ENCODE results near the gene WIPF3.

WIPF3 gene

DNA sequence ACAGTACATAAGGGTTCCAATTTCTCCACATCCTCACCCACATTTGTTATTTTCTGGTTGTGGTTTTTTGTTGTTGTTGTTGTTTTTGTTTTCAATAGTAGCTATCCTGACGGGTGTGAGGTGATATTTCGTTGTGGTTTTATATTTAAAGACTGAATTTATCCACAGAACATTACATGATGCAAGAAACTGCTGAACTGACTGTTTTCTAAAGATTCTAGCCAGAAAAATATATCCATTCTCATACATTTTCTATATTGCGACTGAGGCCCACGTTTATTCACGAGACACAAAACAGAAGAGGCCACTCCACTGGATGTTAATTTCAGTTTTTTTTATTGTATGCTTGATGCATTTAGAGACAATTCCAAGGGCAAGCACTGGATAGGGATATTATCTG, 113.5 kb downstream of the WIPF3 start:
- no peak for DNase-seq

DNA sequence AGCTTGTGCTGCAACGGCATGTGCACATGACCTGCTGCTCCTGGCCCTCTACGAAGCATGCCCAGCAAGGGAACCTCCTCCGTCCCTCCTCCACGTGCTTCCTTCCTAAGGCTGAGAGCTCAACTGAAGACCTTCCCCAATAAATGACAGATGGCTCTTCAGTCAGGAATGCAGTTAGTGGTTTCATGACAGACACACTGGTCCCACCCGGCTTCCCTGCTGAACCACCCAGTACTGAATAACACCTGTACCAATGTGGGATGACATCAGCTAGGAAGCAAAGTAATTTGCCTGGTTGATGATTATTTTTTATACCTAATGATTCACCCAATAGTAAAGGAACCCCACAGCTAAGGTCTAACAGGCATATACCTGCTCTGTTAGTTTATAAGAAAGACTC, 114.2 kb downstream of the WIPF3 start:
- no peak for DNase-seq

DNA sequence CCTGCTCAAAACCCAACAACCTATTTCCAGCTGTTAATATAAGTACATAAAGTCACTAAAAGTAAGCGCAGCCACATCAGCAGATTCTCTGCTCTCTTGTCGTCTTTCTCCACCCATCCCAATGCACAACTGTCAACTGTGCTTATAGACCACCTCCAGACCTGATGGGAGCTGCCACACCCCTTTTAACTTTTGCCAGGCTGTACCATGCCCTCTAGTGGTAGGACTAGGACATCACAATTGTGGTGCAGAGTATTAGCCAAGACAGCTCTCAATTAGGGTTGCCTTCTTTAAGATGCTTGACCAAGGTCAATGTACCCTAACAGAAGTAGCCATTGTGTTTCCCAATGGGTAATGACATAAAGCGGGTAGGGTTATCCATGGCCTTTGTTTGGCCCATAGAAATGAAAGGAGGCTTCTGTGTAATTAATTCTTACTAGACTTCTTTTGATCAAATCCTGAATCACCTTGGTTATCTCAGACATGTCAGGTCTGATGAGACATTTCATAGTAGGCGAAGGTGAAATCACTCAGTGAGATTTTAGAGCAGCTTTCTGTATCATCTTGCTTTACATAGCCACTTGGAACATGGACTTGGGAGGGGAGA, 115.2 kb downstream of the WIPF3 start:
- DNase-seq, result peak; percentile 66

DNA sequence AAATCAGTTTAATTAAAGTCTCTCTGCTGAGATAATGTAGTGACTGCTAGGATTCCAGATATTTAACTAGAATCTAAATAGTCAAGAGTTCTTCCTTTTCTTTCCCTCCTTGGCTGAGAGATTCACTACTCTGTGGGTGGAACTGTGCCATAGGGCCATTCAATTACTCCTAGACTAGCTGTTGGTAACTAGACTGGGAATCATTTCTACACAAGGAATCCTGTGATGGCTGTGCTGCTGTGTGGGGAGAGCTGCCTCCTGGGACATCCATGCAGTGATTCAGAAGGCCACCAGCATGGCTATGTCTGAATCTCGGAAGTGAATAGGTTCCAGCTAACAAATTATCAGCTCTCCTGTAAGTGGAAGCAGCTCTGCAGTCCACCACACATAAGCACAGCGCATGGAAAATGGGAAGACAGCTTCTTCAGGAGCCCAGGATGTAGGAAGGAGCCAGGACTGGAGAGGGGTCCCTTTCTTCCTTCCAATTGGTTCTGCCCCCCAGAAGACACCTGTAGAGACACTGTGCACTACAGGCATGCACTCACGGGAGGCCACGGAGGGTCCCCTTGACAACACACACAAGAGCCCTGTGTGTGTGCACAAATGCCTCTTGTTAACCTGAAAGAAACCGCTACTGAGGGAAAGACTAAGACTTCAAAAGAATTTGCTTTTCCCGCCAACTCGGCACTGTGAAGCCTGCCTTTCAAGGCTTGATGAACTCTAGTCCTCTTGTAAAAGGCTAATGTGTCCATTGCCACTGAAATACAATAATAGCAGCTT, 116.8 kb downstream of the WIPF3 start:
- no peak for DNase-seq

DNA sequence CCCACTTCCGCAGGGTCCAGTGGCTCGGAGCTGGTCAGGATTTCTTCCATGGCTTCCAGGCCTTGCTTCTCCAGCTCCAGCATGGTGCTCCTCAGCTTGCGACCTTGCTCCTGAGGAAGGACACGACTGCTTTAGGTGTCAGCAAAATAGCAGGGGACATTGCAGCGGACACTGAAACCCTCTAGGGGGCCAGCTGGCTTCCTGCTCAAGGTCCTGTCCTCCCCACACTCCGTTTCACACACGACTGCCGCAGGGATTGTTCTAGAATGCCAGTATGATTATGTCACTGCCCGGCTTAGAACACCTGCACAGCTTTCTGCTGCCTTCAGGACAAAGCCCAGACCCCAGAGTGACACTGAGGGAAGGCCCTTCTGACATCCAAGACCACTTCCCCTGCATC, 117.7 kb downstream of the WIPF3 start:
- DNase-seq, result no peak

DNA sequence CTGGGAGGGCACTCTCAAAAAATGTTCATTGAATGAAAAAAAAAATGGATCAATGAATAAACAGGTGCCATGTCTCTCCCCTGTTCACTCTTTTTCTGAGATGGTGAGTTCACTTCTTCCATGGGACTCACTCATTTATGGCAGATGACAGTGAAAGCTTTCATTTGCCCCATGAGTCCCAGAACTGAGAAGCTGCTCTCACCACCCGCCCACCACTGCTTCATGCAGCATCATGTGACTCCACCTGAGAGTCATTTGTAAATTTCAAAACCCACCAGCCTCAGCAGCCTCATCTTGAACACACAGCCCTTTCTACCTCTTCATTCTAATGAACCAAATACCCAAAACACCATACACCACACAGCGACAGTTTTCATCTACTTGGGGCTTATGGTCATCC, 118.4 kb downstream of the WIPF3 start:
- DNase-seq, result no peak

DNA sequence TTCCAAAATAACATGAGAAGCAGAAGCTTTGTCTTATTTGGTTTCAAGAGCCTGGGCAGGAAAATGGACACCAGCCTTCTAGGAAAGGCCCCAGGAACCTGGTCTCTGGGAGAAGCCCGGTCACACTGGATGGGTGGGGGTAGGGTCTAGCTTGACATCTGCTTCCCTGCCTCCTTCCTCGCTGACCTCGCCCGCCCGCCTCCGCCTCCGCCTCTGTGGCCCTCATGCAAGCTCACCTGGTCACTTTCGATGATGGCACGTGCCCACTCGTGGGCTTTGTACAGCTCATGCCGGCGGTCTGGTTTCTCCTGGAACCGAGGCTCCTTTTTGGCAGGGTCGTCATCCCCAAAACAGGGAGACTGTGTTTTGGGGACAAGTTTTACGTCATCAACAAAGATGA, 119.9 kb downstream of the WIPF3 start:
- no peak for DNase-seq

DNA sequence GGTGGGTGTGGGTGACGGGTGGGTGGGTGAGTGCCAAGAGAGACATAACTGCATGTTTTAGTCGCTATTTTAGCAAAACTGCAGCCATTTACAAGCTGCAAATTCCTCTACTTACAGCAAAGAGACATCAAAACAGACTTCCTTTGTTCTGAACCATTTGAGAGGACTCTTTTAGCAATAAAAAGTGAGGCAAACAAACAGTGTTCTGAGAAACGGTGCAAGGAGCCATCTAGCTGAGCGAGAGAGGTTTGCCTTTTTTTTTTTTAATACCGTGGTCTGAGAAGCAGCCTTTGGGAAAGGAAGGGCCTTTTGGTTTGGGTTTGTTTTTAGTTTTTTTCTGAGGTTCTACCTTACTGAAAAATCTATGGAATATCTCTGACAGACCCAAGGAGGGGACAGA, 120.4 kb downstream of the WIPF3 start:
- no peak for DNase-seq

DNA sequence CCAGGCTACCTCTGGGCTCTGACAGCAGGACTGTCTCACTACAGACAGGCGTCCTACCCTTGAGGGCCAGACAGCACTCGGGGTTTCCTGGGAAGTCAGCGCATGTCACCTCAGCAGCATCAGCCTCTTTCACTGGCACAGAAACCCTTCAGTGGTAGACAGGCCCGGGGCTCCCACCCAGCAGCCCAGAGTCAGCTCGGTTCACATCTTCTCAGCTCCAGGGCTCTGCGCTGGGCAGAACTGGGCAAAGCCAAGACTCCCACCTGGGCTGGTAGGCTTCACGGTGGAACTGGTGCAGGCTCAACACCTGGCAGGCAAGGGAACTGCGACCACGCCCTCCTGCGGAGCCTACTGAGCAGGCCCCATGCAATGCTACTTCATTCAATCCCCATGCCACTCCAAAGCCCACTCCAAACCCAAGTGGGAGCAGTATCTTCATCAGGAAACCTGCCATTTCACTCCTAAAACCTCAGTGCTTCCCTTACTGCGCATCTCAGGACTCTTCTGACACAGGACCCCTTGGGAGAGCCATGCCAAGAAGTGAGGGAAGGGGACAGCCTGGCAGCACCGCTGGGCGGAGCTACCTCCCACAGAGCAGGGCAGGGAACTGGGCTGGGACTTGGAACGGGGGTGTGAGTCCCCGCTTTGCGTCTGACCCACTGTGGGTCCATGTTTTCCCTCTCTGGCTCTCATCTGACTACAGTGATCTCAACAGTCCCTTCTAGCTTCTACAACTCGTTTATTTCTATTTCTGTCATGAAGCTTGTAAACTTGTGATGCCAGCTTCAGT, 122.9 kb downstream of the WIPF3 start:
- DNase-seq, result no peak

DNA sequence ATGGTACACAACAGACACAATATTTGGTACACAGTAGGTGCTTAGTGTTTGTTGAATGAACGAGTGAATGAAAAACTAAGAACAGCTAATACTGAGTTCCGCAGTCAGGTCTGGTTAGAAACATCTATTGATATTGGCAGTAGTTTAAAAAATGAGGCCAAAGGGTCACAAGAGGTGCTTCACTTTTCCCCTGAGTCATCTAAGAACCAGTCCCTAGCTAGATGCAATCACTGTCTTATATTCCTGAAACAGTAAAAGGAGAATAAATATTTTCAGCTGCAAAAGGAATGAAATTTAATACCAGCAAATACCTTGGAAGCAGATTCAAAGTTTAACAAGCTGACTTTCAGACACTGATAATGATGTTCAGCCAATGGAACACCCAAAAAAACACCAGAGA, 128.8 kb downstream of the WIPF3 start:
- DNase-seq, result no peak

DNA sequence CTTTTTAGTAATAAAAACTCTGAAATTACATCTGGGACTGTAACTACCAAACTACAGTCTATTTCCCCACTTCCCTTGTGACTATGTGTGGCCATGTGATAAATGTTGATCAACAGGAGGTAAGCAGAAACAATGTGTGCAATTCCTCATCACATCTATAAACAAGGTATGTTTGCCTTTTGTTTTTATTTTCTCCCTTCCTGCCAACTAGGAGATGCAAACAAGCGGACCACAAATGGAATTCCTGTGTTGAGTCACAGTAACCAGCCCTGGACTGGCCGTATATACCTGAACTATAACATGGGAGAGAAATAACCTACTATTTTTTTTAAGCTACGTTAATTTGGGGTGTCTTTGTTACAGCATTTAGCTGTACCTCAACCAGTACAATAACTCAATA, 130.8 kb downstream of the WIPF3 start:
- no peak for DNase-seq

DNA sequence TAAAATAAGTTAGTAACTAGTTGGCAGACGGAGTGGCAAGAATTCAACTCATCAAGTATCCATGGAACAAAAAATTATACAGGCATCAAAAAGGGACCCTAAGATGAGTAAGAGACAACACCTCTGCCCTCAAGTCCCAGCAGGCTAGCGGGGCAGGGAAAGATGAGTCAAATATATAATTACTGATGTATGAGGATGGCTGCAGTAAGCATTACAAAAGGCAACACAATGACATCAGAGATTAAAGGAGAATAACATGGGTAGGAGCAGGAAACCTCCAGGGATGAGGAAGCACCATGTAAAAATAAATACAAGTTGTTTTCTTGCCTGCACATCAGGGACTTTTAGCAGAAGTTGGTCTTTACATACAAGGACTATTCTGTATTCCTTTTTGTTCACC, 133.9 kb downstream of the WIPF3 start:
- DNase-seq, result no peak

DNA sequence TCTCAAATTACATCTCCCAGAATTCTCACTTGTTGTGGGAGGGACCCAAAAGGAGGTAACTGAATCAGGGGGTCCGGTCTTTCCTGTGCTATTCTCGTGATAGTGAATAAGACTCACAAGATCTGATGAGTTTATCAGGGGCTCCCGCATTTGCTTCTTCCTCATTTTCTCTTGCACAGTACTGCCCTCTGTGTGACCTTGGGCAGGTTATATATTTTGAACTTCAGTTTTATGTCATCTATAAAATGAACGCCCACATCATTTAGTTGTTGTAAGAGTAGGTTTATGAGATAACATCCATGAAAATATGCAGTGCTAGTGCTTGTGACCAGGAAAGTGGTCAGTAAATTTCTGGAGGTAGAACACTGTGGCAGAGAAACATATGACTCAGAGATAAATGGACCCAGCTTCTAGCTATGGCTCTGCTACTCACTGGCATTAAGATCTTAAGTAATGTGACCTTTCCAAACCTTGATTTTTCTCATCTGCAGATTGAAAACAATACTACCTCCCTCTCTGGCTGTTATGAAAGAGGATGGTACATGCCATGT, 139.0 kb downstream of the WIPF3 start:
- no peak for DNase-seq

DNA sequence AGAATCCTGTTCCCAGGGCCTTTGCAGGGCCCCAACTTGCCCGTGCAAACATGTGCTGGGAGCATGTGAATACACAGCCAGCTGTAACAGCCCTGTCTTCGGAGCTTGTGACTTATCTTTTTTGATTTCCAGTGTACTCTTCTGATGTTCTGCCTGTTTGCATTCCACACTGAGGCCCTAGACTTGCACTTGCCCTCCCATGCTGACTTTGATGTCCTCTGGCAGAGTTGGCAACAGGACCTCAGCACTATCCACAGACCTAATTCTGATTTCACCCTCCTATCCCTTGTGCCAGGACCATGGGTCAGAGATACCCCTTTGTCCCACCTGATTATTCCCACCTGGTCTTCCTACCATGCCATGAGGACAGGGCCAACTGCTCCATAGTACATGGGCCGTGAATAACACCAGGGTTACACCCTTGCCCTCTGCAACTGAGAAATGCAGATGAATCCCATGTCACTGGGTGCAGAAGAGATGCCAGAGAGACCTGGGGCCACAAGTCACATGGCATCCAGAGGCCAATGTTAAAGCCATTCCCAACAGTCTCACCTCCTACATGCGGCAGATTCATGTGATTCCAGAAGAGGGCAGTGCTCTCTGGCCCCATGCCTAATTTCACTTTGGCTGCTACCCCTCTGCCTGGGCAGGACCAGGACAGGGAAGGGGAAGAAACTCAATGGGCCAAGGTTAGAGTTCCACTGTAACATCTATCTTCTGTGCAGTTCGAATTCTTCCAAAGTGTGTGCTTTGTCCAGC, 140.3 kb downstream of the WIPF3 start:
- DNase-seq, result no peak

DNA sequence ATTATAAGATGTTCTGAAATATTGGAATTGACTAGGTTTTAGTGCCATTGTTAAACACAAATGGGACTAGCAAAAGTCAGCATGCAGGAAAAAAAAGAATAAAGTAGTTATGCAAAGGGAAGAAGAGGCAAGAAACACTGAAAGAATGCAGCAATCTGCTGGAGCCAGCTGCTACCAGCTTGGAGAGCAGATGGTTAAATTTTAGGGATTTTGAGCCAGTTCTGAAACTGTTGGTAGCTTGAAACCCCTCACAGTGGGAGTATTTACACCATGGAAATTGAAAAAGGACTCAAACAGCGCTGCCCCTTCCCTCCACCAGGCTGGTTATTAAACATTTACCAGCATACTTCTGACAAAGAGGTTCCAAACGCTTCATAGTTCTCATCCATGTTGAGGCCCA, 142.3 kb downstream of the WIPF3 start:
- no peak for DNase-seq

DNA sequence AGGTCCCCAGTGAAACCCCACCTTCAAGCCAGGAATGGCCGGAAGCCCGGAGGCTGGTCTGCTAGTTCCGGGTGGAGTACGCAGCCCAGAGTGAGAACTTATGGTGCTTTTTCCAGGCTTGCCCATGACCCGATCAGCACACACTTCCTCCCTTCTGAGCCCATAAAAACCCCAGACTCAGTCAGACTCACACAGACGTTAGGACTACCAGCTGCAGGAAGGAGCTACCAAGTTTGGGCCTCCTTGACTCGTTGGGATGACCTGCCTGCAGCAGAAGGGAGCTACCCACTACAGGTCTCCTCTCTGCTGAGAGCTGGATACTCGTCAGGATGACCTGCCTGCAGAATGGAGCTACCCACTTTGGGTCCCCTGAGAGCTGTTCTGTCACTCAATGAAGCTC, 144.2 kb downstream of the WIPF3 start:
- DNase-seq, result no peak

DNA sequence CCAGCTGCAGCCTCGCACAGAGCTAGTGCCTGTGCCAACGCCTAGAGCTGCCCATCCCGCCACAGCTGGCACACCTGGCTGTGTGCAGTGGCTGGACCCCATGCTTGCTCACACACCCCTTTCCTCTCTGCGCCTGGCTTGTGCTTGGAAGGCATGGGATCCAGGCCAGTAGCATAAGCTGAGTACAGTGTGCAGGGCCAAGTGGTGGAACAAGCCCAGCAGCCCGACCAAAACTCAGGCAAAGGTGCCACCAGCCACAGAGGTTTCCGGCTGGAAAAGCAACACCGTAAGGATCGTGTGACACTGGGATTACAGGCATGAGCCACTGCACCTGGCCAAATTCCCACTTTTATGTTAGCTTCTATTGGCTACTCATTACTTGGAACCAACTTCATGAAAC, 144.9 kb downstream of the WIPF3 start:
- DNase-seq, result no peak

DNA sequence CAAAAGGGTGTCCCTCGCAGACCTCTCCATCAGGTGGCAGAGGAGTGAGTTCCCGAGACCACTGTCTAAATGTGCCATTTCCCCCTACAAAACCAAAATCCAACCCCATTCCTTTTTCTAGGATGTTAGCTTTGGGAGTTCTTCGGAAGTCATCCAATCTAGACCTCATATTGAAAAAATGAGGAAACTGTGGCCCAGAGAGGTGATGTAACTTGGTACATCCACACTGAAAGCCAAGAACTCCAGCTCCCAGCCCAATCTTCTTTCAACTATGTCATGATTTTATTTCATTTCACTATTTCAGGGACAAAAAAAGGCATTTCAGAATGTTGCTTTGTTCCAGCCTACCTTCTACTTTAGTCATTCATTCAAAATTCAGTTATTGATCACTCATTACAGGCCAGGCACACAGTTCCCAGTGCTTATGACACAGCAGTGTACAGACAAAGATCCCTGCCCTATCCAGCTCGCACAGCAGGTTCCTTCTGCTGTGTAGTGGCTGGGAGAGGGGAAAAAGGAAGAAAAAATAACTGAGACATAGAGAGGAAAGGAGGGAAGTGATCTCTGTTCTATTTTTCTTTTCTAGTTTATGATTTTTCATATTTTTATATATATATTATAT, 147.5 kb downstream of the WIPF3 start:
- DNase-seq, result no peak

DNA sequence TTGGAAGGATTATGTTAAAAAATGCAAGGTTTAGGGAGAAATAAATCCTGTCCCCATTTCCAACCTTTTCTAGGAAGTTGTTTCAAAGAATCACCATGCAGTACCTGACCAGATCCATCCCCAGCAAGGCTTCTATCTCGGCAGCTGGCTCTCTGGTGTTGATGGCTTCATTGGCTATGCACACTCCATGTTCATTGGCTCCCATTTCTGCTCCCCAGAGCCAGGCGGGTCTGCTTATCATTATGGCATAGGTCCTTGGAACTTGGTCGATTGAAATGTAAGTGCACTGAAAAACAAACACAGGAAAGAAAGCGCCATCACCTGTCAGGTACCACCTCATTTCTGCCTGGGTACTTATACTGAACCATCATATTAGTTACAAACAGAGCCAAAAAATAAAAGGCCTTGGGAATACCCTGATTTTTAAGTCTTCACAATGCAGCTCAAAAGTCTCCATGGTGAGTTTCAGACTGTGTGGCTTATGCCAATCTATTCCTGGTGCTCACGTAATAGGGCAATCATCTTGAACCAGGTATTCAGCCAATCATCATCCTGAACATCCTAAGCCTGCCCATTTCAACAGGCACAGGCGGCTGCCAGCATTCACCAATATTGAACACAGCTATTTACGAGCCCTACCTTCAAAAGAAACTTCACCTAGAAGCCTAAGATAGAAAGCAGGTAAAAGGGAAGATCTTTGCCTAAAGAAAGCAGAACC, 148.9 kb downstream of the WIPF3 start:
- DNase-seq, result no peak

DNA sequence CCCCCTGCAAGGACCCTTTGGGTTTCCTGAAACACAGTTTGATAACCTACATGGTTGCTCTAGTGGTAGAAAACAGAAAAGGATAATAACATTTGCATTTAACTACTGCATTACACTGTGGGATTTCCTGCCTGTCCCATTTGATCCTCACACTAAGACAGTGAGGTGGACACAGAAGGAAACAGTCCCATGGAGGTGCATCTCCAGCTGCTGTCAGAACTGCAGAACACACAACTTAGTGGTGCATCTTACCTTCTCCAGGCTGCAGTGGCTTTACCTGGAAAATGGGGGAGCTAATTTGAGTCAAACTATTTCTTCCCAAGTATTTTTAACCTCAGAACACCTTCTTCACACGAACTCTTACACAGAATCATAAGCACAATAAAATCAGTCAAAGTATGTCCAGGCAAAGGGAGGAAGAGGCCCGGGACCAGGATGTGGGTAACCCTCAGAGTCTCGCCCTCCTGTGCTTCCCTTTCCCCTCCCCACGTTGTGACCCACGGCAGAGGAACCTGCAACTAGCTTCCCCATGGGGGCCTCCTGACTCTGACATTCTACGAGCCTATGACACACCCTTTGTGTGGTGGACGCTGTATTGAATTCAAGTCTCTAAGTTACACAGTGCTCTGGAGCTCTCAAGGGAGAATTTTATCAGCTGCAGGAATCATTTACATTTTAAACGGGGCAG, 149.6 kb downstream of the WIPF3 start:
- no peak for DNase-seq

DNA sequence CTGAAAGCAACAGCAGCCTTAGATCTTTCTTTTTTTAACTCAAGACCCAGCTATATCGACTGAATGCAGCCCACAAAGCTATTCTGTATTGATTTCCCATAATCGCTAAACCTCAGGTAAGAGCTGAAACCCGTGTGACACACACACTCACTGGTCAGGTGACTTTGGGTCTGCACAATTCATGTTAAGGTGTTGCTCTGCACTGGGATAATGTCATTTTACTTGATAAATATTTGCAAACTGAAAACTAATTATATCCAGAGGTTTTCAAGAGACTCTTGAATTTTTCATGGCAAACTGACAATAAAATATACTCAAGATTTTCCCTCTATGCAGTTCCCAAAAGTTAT, 150.2 kb downstream of the WIPF3 start:
- no peak for DNase-seq
